Muscle of arm (tissue), 12 donors: ENCODE data around the gene IGF2BP2. TPM values are rescaled to one million over a fixed set of nuclear protein-coding genes. Genes with fewer than 3 reads are reported as not detected.
"Not testable (repeated sequence)": the region's sequence is repeated elsewhere in the genome, so short reads cannot be mapped to it uniquely, and the experiment has no call there.

ENCODE experiments used
- DNase-seq: peaks from one replicate; pipeline ENCODE4 v3.0.0-alpha.2; 2013
- polyA plus RNA-seq, 12 donors: library from polyadenylated mRNA; unstranded; fragments of 120-200 nt; gene quantifications; one replicate each; pipeline ENCODE4 v1.2.1, GENCODE V29; 2013; ENCODE audit not compliant: insufficient read length in 12 of 12

Gene IGF2BP2
- polyA plus RNA-seq, 12 donors: 38.5 to 153 (median 49.6) TPM

DNA sequence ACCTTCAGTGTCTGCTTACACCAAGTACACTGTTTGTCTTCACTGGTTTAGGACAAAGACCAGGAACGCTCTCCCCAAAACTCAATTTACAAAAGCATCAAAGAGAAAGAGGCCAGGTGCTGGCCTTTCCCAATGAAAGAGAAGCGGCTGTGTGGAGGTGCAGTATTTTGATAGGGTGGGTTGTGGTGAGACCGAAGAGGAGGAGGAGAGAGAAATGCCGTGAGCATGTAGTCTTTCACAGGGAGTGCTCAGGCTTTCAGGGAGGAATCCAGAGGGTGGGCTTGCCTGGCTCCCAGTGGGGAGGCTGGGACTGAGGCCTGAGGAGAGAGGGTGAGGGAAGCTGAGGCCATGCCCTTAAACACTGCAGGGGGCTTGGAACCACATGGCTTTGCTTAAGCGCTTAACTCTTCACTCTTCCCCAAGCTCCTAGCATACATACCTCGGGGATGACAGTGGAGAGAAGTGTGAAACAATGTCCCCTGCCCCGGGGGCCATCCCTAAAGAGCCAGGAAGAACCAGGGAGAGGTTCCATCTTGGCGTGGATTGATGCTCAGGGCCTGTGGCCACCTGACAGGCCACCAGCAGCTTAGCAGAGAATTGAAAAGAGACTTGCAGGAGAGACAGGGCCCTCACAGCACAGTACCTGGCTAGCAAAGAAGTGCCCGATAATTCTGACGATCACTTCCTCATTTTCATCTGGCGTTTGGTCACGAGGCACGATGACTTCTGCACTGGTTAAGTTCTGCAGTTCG is 178.3 kb downstream of the IGF2BP2 start:
- DNase-seq: no peak

DNA sequence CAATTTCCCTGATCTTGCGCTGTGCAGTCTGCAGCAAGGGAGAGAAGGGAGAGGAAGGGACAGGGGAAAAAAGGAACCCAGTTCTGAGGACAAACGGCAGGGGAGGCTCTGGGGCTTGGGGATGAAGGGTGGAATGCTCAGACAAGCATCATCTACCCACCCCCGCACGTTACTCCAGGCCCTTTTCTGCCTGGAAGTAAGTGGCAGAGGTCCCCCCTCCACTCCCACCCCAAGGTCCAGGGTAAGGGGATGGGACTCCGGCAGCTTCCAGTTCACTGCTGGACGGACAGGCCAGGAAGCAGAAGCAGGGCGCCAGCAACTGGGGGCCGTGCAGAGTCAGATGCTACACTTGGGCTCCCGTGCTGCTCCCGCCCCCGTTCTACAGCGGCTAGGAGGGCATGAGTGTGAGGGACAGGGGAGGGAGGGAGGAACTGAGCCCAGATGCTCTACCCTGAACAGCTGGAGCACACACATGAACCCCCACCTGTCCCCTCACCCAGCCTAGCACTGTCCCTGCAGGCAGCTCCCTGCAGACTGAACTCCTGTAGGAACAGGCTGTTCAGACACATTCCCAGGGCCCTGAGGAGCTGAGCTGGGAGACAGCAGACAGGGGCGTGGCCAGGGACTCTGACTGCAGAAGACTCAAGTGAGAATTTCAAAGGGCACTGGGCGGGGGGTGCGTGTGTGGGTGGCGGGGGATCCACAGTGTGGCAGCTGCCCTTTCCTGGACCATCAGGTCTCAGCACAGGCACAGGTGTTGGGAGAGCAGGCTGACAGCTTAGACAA is 179.1 kb downstream of the IGF2BP2 start:
- DNase-seq: no peak

DNA sequence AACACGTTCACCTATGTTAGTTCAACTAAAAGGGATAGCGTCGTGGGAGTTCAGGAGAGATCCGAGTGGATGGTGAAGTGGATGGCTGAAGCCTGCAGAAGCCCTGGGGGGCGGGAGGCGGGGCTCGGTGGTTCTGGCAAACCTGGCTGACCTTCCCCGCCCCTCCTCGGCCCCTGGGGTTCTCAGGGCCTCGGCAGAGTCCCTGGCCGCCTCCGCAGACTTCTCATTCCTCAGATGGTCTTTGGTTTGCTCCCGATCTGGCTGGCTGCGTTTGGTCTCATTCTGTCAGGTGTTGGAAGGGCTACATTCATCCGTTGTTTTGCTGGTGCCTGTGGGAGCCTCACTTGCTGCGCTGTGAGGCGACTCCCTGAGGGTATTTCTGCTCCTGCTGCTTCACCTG is 179.7 kb downstream of the IGF2BP2 start:
- not testable (repeated sequence) for DNase-seq

DNA sequence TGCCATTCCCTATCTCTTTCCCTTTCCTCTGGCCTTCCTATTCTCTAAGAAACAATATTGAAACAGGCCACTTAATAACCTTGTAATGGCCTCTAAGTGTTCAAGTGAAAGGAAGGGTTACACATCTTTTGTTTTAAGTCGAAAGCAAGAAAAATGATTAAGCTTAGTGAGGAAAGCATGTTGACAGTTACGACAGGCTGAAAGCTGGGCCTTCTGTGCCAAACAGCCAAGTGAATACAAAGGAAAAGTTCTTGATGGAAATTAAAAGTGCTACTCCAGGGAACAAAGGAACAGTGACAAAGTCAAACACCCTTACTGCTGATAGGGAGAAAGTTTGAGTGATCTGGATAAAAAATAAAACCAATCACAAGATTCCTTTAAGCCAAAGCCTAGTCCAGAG is 184.5 kb downstream of the IGF2BP2 start:
- DNase-seq: no peak

DNA sequence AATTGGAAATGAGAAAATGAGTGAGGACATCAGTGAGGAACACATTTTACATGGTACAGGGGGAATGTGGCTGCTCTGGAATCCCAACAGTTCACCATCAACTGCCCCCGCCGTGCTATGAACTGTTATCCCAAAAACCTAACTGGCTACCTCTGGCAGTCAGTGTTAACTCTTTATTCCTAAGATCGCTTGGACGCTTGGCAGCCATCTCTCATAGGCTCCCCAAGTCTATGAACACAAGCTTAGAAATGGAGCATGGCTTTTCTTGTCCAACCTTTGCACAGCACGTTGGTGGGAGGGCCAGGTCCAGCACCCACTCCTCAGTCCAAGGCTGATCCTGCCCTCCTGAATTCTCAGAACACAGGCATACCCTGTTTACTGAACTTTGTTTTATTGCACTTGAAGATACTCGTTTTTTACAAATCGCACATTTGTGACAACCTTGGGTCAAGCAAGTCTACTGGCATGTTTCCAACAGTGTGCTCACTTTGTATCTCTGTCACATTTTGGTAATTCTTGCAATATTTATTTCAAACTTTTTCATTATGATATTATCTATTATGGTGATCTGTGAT is 185.1 kb downstream of the IGF2BP2 start:
- DNase-seq: no peak

DNA sequence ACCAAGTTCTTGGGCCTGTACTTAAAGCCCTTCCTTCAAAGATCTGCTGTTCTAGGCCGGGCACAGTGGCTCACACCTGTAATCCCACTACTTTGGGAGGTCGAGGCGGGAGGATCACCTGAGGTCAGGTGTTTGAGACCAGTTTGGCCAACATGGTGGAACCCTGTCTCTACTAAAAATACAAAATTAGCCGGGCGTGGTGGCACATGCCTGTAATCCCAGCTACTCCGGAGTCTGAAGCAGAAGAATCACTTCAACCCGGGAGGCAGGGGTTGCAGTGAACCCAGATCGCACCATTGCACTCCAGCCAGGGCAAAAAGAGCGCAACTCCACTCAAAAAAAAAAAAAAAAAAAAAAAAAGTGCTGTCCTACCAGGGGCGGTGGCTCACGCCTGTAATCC is 186.2 kb downstream of the IGF2BP2 start:
- DNase-seq: not testable (repeated sequence)

DNA sequence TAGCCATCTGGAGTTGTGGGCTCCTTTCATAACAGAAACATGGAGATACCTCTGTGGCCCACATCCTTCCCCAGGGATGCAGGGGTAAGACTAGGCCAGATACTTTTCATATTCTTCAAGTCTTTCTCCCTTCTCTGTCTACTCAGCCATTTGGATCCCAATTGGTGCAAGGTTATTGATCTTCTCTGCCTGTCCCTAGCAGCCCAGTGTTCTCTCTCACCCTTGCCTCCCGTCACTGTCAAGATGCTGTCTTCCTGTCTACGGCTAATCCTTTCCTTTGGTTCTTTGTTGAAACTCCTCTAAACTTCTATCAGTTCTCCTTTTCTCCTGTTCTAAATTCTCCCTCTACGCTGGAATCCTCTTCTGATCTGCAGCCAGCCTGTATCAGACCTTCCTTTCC is 187.5 kb downstream of the IGF2BP2 start:
- no peak for DNase-seq

DNA sequence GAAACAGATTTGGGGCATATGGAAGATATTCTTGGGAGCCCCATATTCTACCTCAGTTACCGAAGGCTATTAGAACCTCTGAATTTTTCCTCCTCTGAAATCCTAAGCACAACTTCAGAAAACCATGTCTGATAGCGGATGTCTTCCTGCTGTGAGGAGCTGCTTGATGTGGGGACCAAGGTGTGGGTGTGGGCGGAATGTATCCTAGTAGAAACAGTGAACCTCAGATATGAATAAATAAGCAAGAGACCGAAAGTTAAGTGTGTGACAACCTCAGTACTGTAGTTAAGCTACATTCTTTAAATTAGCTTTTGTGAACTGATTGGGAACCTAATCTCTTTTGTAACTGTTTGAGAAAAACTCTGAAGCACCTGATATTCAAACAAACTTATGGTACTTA is 191.8 kb downstream of the IGF2BP2 start:
- no peak for DNase-seq

DNA sequence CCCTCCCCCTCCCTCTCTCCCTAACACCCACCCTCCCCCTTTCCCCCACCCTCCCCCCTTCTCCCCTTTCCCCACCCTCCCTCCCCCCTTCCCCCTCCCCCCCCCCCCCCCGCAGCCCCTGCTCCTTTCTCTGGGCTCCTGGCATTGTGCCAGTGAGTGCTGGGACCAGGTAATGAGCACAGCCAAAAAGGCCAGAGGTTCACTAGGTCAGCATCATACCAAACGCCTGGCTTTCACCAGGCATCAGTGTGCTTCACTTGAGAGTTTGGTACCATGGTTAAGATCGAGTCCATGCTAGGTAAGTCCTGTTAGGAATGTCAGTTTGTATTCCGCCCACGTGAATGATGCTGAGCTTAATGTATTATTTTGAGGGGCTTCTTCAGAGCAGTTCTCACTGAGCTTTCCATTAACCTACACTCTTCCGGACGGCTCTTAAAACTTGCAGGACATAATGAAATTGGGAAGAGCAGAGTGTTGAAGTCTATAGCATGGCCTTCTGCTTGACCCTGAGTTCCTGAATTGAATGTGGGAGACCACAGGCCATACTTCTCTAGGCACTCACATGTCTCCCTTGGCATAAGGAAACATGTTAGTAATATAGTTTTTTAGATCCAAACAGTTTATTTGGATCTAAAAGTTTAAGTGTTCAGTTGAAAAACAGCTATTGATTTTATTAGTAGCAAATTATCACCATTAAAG is 193.2 kb downstream of the IGF2BP2 start:
- DNase-seq: no peak

DNA sequence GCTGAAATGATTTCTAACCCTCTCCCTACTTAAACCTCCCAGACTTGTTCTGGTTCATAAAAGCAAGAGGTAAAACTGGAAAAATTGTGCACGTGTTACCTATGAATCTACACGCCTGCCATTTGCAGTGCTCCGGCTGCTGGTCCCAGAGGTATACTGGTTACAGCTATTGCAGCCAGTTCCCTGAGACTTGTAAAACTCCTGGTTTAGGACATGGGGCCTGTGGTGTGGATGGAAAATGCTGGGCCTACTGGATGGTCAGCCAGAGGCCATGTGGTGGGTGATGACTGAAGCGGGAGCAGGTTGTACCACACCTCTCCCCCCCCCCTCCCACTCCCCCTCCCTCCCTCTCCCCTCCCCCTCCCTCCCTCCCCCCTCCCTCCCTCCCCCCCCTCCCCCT is 193.7 kb downstream of the IGF2BP2 start:
- DNase-seq: no peak

DNA sequence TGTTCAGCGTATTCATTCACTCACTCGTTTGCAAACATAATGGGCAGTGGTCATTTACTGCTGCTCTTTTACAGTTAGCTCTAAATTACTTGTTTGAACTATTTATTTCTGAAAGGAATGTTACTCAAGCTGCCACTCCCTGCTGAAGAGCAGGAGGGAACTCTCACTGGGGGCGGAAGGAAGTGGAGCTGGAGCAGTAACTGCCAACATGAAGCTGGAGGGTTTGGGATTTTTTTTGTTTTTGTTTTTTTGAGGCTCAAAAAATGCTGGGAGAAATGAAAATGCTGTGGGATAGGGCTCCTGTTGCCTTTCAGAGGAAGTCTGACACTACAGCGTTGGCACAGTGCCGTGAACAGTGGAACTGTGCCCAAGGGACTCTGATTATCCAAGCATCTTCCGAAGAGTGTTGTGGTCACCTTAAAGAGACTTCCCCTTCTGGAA is 194.6 kb downstream of the IGF2BP2 start:
- peak; percentile 40 for DNase-seq

DNA sequence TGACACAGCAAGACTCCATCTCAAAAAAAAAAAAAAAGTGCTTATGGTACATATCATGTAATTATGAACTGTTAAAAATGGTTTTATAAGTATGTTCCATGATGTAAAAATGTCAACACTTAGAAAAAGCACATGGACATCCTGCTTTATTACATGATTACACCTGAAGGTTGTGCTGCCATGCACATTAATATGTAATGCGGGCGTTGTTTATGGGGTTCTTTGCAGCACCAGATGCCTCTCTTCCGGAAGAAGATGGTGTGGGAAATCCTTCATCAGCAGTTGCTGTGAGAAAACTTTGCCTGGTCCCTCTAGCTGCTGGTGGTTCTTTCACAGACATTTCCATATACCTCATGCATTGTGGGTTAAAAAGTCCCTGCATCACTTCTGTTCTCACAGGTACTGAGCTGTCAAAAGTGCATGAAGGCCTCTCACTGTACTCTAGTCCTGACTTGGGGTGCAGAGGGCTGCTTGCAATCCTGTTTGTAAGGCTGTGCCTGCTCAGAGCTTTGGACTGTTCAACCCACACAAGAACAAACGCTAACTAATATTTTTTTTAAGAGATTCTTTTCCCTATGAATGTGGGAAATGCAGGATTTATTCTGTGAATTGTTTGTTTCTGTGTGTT is 195.2 kb downstream of the IGF2BP2 start:
- no peak for DNase-seq

DNA sequence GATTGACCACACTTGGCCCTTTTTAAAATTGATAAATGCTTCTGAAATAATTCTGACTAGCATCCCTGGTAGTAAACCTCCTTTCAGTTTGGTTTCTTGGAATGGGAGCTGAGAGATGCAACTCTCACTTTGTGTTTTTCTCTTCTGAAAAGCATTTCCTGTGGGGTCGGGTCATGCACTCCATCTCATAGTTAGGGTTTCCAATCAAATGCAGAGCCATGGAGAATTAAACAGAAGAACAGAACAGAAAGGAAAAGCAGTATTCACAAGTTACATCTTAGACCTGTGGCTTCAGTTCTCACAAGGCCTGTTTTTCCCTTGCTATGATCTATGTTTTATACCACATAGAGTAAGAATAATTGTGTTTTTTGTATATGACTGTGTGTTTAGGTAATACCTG is 199.1 kb downstream of the IGF2BP2 start:
- no peak for DNase-seq

DNA sequence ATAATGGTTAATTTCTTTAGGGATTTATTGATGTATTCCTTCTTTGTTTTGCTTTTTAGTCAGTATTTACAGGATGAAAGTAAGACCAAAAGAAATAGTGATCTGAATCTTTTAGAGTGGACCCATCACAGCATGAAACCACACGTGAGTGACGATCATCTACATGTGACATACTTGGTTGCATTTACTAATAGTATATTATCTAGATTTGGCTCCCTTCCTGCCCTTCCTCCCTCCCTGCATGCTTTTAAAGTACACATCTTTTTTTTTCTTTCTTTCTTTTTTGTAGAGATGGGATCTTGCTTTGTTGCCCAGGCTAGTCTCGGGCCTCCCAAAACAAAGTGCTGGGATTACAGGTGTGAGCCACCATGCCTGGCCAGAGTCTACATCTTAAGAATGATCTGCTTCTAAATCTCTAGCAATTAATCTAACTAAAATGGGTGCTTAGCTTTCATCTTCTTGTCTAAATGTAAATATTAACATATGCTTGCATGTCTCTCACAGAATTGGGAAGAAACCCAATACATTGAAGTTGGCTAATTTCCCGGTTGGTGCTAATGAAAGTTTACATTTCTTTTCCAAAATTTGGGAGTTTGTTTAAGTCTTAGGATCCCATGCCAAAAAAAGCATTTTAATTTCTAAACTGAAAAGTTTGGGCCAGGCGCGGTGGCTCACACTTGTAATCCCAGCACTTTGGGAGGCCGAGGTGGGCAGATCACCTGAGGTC is 200.7 kb downstream of the IGF2BP2 start:
- DNase-seq: no peak

DNA sequence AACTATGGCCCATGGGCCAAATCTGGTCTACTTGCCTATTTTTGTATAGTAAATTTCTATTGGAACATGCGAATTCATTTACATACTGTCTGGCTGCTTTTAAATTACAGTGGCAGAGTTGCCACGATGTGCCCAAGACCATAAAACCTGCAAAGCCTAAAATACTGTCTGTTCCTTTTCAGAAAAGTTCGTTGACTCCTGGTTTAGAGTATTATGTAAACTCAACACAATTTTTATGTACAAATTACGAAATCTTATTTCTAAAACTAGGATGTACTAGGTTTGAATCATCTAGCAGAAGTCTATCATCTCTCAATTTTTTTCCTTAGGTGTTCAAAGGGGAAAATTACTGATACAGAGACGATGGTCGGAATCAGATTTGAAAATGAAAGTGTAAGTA is 211.8 kb downstream of the IGF2BP2 start:
- DNase-seq: no peak

DNA sequence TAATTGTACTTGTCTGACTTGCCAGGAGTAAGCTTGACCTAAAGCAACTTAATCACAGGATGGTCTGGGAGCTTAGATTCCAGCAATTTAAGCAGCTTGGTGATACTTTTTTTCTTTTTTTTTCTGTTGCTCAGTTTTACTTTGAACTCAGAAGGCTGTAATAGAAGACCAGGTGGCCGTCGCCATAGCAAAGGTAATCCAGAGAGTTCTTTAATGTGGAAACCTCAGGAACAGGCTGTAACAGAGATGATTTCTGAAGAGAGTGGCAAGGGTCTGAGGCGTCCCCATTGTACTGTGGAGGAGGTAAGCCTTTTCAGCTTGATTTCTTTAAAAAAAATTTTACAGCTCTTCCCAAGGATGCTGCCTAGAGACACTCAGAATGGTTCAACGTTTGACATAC is 218.6 kb downstream of the IGF2BP2 start:
- DNase-seq: no peak

DNA sequence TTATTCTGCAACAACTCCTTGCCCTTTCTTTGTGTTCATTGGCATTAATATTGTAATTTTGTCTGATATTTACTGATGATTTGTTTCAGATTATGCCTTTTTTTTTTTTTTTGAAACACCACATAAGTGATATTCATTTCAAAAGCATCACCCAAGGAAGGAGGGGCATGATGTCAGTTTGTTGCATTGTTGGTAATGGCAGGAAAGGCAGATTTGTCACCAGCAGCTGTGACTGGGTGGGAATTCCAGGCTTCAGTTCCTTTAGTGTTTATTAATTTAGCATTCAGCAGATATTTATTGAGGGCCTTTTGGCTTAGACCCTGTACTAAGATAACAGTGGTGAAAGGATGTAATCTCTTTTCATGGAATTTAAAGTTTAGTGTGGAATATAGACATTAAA is 219.3 kb downstream of the IGF2BP2 start:
- no peak for DNase-seq

DNA sequence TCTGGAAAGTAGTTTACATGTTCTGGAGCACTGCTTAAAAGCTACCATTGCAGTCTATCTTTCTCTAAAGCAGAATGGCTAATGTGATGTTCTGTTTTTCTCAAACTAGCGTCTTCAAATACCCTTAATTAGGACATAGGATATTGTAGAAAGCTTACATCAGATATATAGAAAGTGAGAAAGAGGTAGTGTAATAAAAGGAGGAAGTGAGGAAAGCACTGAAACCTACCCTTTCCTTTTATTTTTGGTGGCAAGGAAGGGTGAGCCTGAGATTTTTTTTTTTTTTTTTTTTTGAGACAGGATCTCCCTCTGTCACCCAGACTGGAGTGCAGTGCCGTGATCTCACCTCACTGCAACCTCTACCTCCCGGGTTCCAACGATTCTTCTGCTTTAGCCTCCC is 229.3 kb downstream of the IGF2BP2 start:
- DNase-seq: no peak

DNA sequence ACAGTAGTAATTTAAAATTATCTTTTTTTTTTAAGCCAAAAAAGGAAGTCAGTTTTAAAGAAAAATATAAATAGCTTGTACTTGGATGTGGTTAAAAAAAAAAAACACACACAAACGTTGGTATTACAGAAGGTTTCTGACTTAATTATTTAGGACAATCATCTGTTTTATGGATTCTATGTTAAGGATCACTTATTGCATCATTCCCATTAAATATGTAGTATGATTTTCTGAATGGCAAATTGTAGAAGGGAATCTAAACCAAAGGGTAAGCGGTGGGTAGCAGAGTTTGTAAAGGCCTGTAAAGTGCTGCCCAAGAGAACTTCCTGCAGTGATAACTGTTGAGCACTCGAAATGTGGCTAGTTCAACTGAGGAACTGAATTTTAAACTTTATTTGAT is 230.8 kb downstream of the IGF2BP2 start:
- no peak for DNase-seq
